ENCODE results near the gene DSC1. TPM values are rescaled to one million over a fixed set of nuclear protein-coding genes. Genes with fewer than 3 reads are reported as not detected.

DSC1 gene
- total RNA-seq, 1 donor from 2014 or later, result not detected

- no peak overlapping the region for H3K9ac ChIP-seq
- no peaks in the 10 kb centered on the region for H3K36me3 ChIP-seq
- Mint-ChIP-seq H3K4me1 (peaks cover 21% of the 10 kb centered on the region), H3K27me3 (ENCODE audit: insufficient read depth, low read depth) (no peaks in the 10 kb centered on the region), H3K4me3 (peak overlapping the region; percentile 46), H3K27ac (no peak overlapping the region), H3K36me3 (no peaks in the 10 kb centered on the region), H3K9me3 (no peaks in the 10 kb centered on the region)
- H3K4me3 ChIP-seq, result no peak overlapping the region
- TF ChIP-seq EZH2phosphoT487 (IDR thresholded peaks at IDR 0.05) (no peak), EZH2 (IDR thresholded peaks at IDR 0.05) (no peak), CTCF (IDR thresholded peaks at IDR 0.05) (no peak)
- no peaks in the 10 kb centered on the region for H4K20me1 ChIP-seq (ENCODE audit: low read depth)
- no peak overlapping the region for H3K4me2 ChIP-seq
- peaks cover 22% of the 10 kb centered on the region for H3K79me2 ChIP-seq (ENCODE audit: low read depth)
- no peak overlapping the region for H3K27ac ChIP-seq
- H3K27me3 ChIP-seq, result peaks cover 12% of the 10 kb centered on the region
- no peak for DNase-seq (ENCODE audit: low spot score)
- no peak overlapping the region for H2AFZ ChIP-seq (replicated peaks)
- H3K9me3 ChIP-seq (ENCODE audit: low read depth), result no peaks in the 10 kb centered on the region
- peaks cover 7% of the 10 kb centered on the region for H3K4me1 ChIP-seq
- peaks cover 16% of the 10 kb centered on the region for H3F3A ChIP-seq (ENCODE audit: low read depth)
These were observed 59.2 kb downstream of the DSC1 start for GRCh38 chr18:31103423-31103822.

GRCh38 chr18:31102941-31103340 is 59.7 kb downstream of the DSC1 start:
- Histone ChIP-seq H3K36me3 (no peaks in the 10 kb centered on the region), H3K27me3 (peaks cover 12% of the 10 kb centered on the region), H3K79me2 (ENCODE audit: low read depth) (peaks cover 27% of the 10 kb centered on the region), H4K20me1 (ENCODE audit: low read depth) (no peaks in the 10 kb centered on the region), H3K4me3 (no peak overlapping the region), H3F3A (ENCODE audit: low read depth) (peaks cover 16% of the 10 kb centered on the region), H2AFZ (replicated peaks) (no peak overlapping the region), H3K9ac (no peak overlapping the region), H3K4me2 (no peak overlapping the region), H3K27ac (no peak overlapping the region), H3K4me1 (peaks cover 7% of the 10 kb centered on the region), H3K9me3 (ENCODE audit: low read depth) (no peaks in the 10 kb centered on the region)
- H3K27ac Mint-ChIP-seq, result no peak overlapping the region
- H3K36me3 Mint-ChIP-seq, result no peaks in the 10 kb centered on the region
- DNase-seq (ENCODE audit: low spot score), result no peak
- H3K4me3 Mint-ChIP-seq, result peak overlapping the region; percentile 92
- peaks cover 21% of the 10 kb centered on the region for H3K4me1 Mint-ChIP-seq
- no peaks in the 10 kb centered on the region for H3K27me3 Mint-ChIP-seq (ENCODE audit: insufficient read depth, low read depth)
- H3K9me3 Mint-ChIP-seq, result no peaks in the 10 kb centered on the region
- TF ChIP-seq EZH2phosphoT487 (IDR thresholded peaks at IDR 0.05), result no peak
- TF ChIP-seq CTCF (IDR thresholded peaks at IDR 0.05), result no peak
- no peak for TF ChIP-seq EZH2 (IDR thresholded peaks at IDR 0.05)

- peaks cover 16% of the 10 kb centered on the region for H3F3A ChIP-seq (ENCODE audit: low read depth)
- Mint-ChIP-seq H3K9me3 (no peaks in the 10 kb centered on the region), H3K27ac (peak within 1 kb of the TSS; percentile 84), H3K27me3 (ENCODE audit: insufficient read depth, low read depth) (no peaks in the 10 kb centered on the region), H3K4me3 (peak within 1 kb of the TSS; percentile 94), H3K36me3 (no peaks in the 10 kb centered on the region), H3K4me1 (peaks cover 21% of the 10 kb centered on the region)
- H4K20me1 ChIP-seq (ENCODE audit: low read depth), result no peaks in the 10 kb centered on the region
- H3K4me1 ChIP-seq, result peaks cover 7% of the 10 kb centered on the region
- H3K27me3 ChIP-seq, result peaks cover 12% of the 10 kb centered on the region
- H3K79me2 ChIP-seq (ENCODE audit: low read depth), result peaks cover 34% of the 10 kb centered on the region
- peak within 1 kb of the TSS; percentile 86 for H3K4me2 ChIP-seq
- H2AFZ ChIP-seq (replicated peaks), result peak within 1 kb of the TSS; percentile 92
- peak; percentile 80 for DNase-seq (ENCODE audit: low spot score)
- no peaks in the 10 kb centered on the region for H3K36me3 ChIP-seq
- H3K4me3 ChIP-seq, result peak within 1 kb of the TSS; percentile 90
- H3K9ac ChIP-seq, result peak within 1 kb of the TSS; percentile 69
- TF ChIP-seq EZH2 (IDR thresholded peaks at IDR 0.05) (no peak), EZH2phosphoT487 (IDR thresholded peaks at IDR 0.05) (no peak), CTCF (IDR thresholded peaks at IDR 0.05) (no peak)
- peak within 1 kb of the TSS; percentile 81 for H3K27ac ChIP-seq
- H3K9me3 ChIP-seq (ENCODE audit: low read depth), result no peaks in the 10 kb centered on the region
These were observed 60.5 kb downstream of the DSC1 start, which contains the start of gene DSC2 for GRCh38 chr18:31102025-31102684. TSS of gene DSC2 (minus strand) at chr18:31102421. CDS start at chr18:31101971, 450 bp downstream.
